MCF 10A (cell line): ENCODE measurements around the gene NCOR1. TPM values are rescaled to one million over a fixed set of nuclear protein-coding genes. Genes with fewer than 3 reads are reported as not detected.

Source experiments
- BruUV-seq: library from RNA; stranded (reverse); fragments of 400-500 nt; replicated peaks from 2 replicates; lab custom pipeline; 2021; lab: Mats Ljungman, UMichigan
- CTCF ChIA-PET: fragments of 300-600 bp; sonication (Branson Sonifier 250); formaldehyde crosslinking; extraction: SDS; loops from one replicate; lab custom pipeline; 2021; ENCODE audit warnings: antibody characterized with exemption, inconsistent platforms; lab: Yijun Ruan, JAX
- POLR2A ChIA-PET: fragments of 300-600, 350-650 bp; sonication (Branson Sonifier 250); formaldehyde crosslinking; extraction: SDS; loops from one replicate; lab custom pipeline; 2020; ENCODE audit warnings: antibody characterized with exemption, inconsistent platforms; lab: Yijun Ruan, JAX
- DNase-seq: peaks from one replicate; pipeline ENCODE4 v3.0.0-alpha.2; 2018; ENCODE audit not compliant: unreplicated experiment
- H3K27ac Mint-ChIP-seq: one replicate; pipeline ENCODE4 v1.8.0; 2022; ENCODE audit warnings: mild to moderate bottlenecking, low read depth, mixed read lengths; ENCODE audit not compliant: unreplicated experiment
- H3K27me3 Mint-ChIP-seq: one replicate; pipeline ENCODE4 v1.8.0; 2022; ENCODE audit warnings: mixed read lengths; ENCODE audit not compliant: insufficient read depth, unreplicated experiment
- H3K36me3 Mint-ChIP-seq: one replicate; pipeline ENCODE4 v1.8.0; 2022; ENCODE audit warnings: mild to moderate bottlenecking, moderate library complexity, mixed read lengths; ENCODE audit not compliant: insufficient read depth, unreplicated experiment
- H3K4me1 Mint-ChIP-seq: one replicate; pipeline ENCODE4 v1.8.0; 2022; ENCODE audit warnings: mixed read lengths; ENCODE audit not compliant: insufficient read depth, unreplicated experiment
- H3K4me3 Mint-ChIP-seq: one replicate; pipeline ENCODE4 v1.8.0; 2022; ENCODE audit warnings: mild to moderate bottlenecking, moderate library complexity, mixed read lengths; ENCODE audit not compliant: unreplicated experiment
- H3K9me3 Mint-ChIP-seq: one replicate; pipeline ENCODE4 v1.8.0; 2022; ENCODE audit warnings: mixed read lengths; ENCODE audit not compliant: unreplicated experiment
- CTCF ChIP-seq: fragments of 200-600 bp; IDR thresholded peaks from one replicate; pipeline ENCODE4 v1.8.0; 2022; ENCODE audit warnings: antibody characterized with exemption, mild to moderate bottlenecking; ENCODE audit not compliant: unreplicated experiment
- intact Hi-C: fragments of 100-400 bp; cut with micrococcal nuclease; formaldehyde crosslinking; loops from 2 replicates; pipeline ENCODE4 v1.14.1; 2022
- total RNA-seq: library from RNA; stranded (reverse); gene quantifications from 2 replicates; pipeline ENCODE4 v1.2.3, GENCODE V29; 2022

The NCOR1 gene
- total RNA-seq, 1 experiment from 2014 or later = 138 TPM

DNA sequence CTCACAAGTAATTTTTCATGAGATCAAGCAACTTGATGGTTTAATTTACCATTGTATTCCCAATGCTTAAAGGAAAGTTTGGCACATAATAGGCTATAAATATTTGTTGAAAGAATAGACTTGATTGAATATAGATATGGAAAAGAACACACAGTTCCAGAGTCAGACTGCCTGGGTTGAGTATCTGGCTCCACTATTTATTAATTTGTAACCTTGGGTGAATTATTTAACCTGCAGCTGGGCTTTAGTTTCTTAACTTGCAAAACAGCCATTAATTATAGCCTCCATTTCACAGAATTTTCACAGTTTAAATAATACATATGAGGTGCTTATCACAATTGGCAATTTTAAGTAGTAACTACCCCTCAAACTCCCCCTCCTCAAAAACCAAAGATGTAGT lies 73.6 kb downstream of the NCOR1 start:
- no peak for DNase-seq
- ChIA-PET CTCF (no interaction called here), POLR2A (no interaction called here)
- Mint-ChIP-seq H3K27me3 (no peaks in the 10 kb centered on the region), H3K9me3 (no peaks in the 10 kb centered on the region), H3K27ac (no peak overlapping the region), H3K4me3 (no peak overlapping the region), H3K36me3 (peaks cover 72% of the 10 kb centered on the region), H3K4me1 (no peaks in the 10 kb centered on the region)
- intact Hi-C loops = no loop called here
- no TSS peak for BruUV-seq
- TF ChIP-seq CTCF = no peak

DNA sequence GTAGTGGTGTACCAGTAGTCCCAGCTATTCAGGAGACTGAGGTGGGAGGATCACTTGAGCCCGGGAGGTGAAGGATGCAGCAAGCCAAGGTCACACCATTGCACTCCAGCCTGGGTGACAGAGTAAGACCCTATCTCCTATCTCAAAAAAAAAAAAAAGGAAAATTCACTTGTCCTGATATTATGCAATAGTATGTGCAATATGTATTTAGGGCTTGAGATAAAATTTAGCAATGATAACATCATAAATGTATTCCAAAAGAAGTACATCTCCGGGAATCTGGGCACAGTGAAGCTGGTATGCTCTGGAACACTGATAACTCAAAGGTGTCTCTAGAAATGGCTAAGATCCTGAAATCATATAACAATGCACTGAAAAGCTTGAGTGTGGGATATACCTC lies 74.5 kb downstream of the NCOR1 start:
- H3K4me1 Mint-ChIP-seq = no peaks in the 10 kb centered on the region
- no peaks in the 10 kb centered on the region for H3K27me3 Mint-ChIP-seq
- POLR2A ChIA-PET = no interaction called here
- H3K4me3 Mint-ChIP-seq = no peak overlapping the region
- TF ChIP-seq CTCF = no peak
- no peak overlapping the region for H3K27ac Mint-ChIP-seq
- intact Hi-C loops = no loop called here
- CTCF ChIA-PET = interaction anchor here (0.6 kb wide), 2 partner anchors 17 to 166 kb away, joined by 3 read pairs; no protein-coding TSS in a partner anchor
- no peaks in the 10 kb centered on the region for H3K9me3 Mint-ChIP-seq
- BruUV-seq = no TSS peak
- peaks cover 75% of the 10 kb centered on the region for H3K36me3 Mint-ChIP-seq
- DNase-seq = no peak

- H3K9me3 Mint-ChIP-seq = no peaks in the 10 kb centered on the region
- intact Hi-C loops = no loop called here
- ChIA-PET CTCF (interaction anchor here (0.6 to 0.8 kb wide), 2 partner anchors 80 to 1462 kb away, joined by 3 read pairs; partner anchors contain the start of gene NCOR1), POLR2A (no interaction called here)
- no peak overlapping the region for H3K27ac Mint-ChIP-seq
- H3K4me1 Mint-ChIP-seq = peaks cover 6% of the 10 kb centered on the region
- no peaks in the 10 kb centered on the region for H3K27me3 Mint-ChIP-seq
- H3K4me3 Mint-ChIP-seq = no peak overlapping the region
- H3K36me3 Mint-ChIP-seq = peaks cover 87% of the 10 kb centered on the region
- DNase-seq = no peak
- no peak for TF ChIP-seq CTCF
- BruUV-seq = no TSS peak
Measured at GRCh38 chr17:16135461-16135860, 79.9 kb downstream of the NCOR1 start.

DNA sequence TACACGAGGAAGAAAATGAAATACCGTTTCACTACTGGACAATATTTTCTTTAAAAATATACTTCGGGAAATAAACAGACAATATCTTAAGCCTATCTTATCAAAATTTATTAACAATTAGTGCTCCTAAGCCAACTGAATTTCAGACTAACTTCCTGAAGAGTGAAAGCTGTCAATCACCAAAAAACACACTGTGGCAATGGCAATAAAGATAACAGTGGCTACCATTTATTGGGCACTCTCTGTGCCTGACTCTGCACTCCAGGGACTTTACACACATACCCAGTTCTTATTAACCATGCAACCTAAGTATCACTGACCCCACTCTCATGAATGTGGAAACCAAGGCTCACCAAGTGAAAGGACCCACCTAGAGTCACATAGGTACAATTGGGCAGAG lies 83.7 kb downstream of the NCOR1 start:
- DNase-seq = no peak
- POLR2A ChIA-PET = interaction anchor here (1.3 kb wide), 1 partner anchor 9 kb away, joined by 4 read pairs; no protein-coding TSS in a partner anchor
- Mint-ChIP-seq H3K36me3 (peaks cover 65% of the 10 kb centered on the region), H3K9me3 (no peaks in the 10 kb centered on the region), H3K27me3 (no peaks in the 10 kb centered on the region), H3K4me1 (peaks cover 6% of the 10 kb centered on the region), H3K4me3 (no peak overlapping the region), H3K27ac (no peak overlapping the region)
- BruUV-seq = no TSS peak
- CTCF ChIA-PET = no interaction called here
- no peak for TF ChIP-seq CTCF
- intact Hi-C loops = no loop called here
